ENCODE data around the gene FGF12. TPM values are rescaled to one million over a fixed set of nuclear protein-coding genes. Genes with fewer than 3 reads are reported as not detected.

Gene FGF12
- total RNA-seq, 1 donor from 2014 or later = 9.8 TPM

DNA sequence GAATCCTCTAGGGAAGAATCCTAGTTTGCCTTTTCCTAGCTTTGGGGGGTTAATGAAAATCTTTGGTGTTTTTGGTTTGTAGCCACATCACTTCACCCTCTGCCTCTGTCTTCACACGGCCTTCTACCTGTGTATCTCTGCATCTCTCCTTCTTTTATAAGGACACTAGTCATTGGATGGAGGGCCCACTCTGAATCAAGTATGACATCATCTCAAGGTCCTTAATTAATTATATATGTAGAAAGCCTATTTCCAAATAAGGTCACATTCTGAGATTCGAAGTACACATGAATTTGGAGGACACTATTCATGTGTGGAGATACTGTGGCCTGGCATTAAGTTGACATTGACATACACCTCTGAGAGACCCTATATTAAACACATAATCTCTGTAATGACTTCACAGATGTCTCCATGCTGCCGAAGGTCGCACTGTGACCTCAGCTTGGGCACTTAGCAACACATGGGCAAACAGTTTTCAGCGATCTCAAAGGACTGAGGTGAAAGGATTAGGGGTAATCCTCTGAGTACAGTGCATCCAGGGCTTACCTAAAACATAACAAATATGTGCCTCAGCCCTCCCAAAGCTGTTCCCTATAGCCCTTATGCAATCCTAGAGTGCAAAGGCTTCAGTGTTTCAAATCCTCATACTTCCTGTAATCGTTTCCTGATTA is 446.0 kb downstream of the FGF12 start:
- DNase-seq (ENCODE audit: extremely low spot score, unreplicated experiment) = no peak
- TF ChIP-seq, protein P1, sequence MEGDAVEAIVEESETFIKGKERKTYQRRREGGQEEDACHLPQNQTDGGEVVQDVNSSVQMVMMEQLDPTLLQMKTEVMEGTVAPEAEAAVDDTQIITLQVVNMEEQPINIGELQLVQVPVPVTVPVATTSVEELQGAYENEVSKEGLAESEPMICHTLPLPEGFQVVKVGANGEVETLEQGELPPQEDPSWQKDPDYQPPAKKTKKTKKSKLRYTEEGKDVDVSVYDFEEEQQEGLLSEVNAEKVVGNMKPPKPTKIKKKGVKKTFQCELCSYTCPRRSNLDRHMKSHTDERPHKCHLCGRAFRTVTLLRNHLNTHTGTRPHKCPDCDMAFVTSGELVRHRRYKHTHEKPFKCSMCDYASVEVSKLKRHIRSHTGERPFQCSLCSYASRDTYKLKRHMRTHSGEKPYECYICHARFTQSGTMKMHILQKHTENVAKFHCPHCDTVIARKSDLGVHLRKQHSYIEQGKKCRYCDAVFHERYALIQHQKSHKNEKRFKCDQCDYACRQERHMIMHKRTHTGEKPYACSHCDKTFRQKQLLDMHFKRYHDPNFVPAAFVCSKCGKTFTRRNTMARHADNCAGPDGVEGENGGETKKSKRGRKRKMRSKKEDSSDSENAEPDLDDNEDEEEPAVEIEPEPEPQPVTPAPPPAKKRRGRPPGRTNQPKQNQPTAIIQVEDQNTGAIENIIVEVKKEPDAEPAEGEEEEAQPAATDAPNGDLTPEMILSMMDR (conservative IDR thresholded peaks at IDR 0.05) = no peak
- Mint-ChIP-seq H3K36me3 (no peaks in the 10 kb centered on the region), H3K27ac (no peak overlapping the region), H3K9me3 (no peaks in the 10 kb centered on the region), H3K4me3 (no peak overlapping the region), H3K4me1 (ENCODE audit: unreplicated experiment) (no peaks in the 10 kb centered on the region), H3K27me3 (no peaks in the 10 kb centered on the region)

DNA sequence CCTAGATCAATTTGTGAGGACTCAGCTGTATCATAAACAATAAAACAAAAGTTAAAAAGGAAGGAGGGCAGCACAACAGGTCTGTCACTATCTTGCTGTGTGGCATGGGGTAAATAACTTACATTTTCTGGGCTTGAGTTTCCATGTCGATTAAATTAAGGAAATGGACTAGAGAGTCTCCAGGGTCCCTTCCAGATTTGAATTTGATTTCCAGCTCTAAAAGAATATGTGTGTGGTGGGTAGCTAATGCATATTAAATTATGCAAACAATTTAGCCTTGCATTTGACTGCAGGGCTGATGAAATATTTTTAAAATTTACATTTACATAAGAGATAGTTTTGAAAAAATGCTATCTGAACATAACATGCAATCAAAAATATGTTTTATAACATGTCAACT is 447.7 kb downstream of the FGF12 start:
- DNase-seq (ENCODE audit: extremely low spot score, unreplicated experiment) = no peak
- H3K4me1 Mint-ChIP-seq (ENCODE audit: unreplicated experiment) = no peaks in the 10 kb centered on the region
- no peak overlapping the region for H3K27ac Mint-ChIP-seq
- H3K9me3 Mint-ChIP-seq = no peaks in the 10 kb centered on the region
- TF ChIP-seq, protein P1 (conservative IDR thresholded peaks at IDR 0.05) = no peak
- H3K36me3 Mint-ChIP-seq = no peaks in the 10 kb centered on the region
- H3K27me3 Mint-ChIP-seq = no peaks in the 10 kb centered on the region
- no peak overlapping the region for H3K4me3 Mint-ChIP-seq

DNA sequence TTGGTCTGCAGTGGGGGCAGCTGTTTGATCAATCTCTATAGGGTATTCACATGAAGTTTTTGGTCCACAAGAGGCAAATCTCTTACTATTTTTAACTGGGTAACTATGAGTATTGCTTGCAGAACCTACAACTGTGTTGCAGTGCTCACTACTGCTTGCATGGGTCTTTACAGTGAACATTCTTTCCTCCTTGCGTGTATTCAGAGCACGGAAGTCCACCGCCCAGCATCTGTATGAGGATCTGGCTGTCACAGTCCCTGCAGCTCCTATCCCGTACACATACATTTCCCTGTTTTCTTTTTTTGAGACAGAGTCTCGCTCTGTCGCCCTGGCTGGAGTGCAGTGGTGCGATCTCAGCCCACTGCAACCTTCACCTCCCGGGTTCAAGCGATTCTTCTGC is 449.9 kb downstream of the FGF12 start:
- Mint-ChIP-seq H3K4me3 (no peak overlapping the region), H3K9me3 (no peaks in the 10 kb centered on the region), H3K4me1 (ENCODE audit: unreplicated experiment) (no peaks in the 10 kb centered on the region), H3K36me3 (no peaks in the 10 kb centered on the region), H3K27me3 (no peaks in the 10 kb centered on the region), H3K27ac (no peak overlapping the region)
- DNase-seq (ENCODE audit: extremely low spot score, unreplicated experiment) = no peak
- TF ChIP-seq, protein P1 (conservative IDR thresholded peaks at IDR 0.05) = no peak

DNA sequence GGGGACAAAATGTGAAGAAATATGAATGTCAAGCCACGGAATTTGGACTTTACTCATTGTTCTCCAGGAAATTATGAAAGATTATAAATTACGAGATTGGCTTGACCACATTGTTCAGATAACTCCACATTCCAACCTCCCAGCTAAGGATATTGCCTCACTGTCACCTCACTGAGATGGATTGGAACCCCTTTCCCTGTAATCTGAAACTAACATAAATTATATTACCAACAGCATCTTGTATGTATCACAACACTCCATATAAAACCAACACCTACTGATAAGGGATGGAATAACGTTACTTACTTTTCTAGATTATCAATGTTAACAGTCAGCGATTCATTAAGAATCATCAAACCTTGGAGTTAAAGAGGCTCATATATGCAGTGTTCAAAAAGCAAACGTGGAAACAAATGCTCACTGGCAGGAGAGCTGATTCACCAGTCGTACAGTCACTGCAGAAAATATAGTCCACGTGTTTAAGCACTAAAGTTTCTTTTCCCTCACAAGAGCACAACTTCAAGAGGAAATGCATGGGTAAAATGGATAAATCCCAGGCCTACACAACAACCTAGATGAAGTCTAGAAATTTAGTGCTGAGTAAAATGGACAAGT is 451.5 kb downstream of the FGF12 start:
- Mint-ChIP-seq H3K4me3 (no peak overlapping the region), H3K9me3 (no peaks in the 10 kb centered on the region), H3K4me1 (ENCODE audit: unreplicated experiment) (no peaks in the 10 kb centered on the region), H3K36me3 (no peaks in the 10 kb centered on the region), H3K27ac (no peak overlapping the region), H3K27me3 (peaks cover 3% of the 10 kb centered on the region)
- TF ChIP-seq, protein P1 (conservative IDR thresholded peaks at IDR 0.05) = no peak
- DNase-seq (ENCODE audit: extremely low spot score, unreplicated experiment) = no peak

DNA sequence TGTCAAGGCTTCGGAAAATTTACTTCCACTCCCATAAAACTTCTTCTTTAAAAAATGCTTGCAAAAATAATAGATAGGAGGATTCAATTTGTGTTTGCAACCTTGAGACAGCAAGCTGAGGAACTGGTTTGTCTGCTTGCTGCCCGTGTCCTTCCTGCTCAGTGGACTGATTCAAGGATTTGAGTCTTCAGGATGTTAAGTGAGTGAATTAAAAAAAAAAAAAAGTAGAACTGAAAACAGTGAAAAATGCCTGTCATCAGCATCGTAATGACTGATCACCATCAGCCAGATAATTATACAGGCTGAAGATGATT is 453.7 kb downstream of the FGF12 start:
- Mint-ChIP-seq H3K36me3 (no peaks in the 10 kb centered on the region), H3K4me3 (peak overlapping the region; percentile 21), H3K4me1 (ENCODE audit: unreplicated experiment) (no peaks in the 10 kb centered on the region), H3K27me3 (peaks cover 8% of the 10 kb centered on the region), H3K9me3 (no peaks in the 10 kb centered on the region), H3K27ac (peak overlapping the region; percentile 39)
- DNase-seq (ENCODE audit: extremely low spot score, unreplicated experiment) = no peak
- TF ChIP-seq, protein P1 (conservative IDR thresholded peaks at IDR 0.05) = no peak

Measured in type B pancreatic cell (in vitro differentiated cells).